Measurements from ENCODE around the gene PLA2G2A.
"Not testable (repeated sequence)": the region's sequence is repeated elsewhere in the genome, so short reads cannot be mapped to it uniquely, and the experiment has no call there.

PLA2G2A gene

DNA sequence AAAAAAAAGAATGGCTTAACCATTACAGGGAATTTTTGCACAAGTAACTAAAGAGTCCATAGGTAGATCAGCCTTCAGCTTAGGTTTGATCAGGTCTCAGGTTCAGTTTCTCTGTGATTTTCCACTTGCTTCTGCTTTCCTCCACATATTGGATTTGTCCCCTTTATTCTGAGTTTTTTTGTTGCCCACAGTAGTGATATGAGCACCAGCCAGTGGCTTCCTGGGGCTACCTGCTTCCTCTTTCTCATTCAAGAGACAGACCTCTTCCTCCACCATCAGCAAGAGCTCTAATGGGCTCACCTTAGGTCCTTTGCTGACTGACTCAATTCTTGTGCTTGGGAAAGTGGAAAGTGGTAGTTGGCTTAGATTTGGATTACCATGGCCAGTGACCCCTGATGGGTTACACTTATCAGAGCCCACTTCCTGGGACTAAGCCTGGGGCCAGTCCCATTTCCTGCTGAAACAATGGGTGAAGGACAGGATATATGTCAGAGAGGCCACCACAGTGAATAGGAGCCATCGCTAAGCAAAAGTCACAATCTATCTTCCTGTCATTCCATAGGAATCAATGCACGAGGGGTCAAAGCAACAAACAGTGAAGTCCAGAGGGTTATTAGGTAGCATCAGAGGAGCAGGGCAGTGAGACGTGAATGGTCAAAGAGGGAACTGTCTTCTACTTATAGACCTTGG, 43.2 kb downstream of the PLA2G2A start:
- Histone ChIP-seq H3K9ac (ENCODE audit: low read length) (no peak overlapping the region), H4K20me1 (ENCODE audit: insufficient read depth, low read length) (no peaks in the 10 kb centered on the region), H3K4me2 (ENCODE audit: low read depth, low read length) (no peak overlapping the region), H3K79me2 (ENCODE audit: low read length) (no peaks in the 10 kb centered on the region), H3F3A (ENCODE audit: insufficient read depth, low read length) (no peaks in the 10 kb centered on the region), H3K9me3 (replicated peaks; ENCODE audit: insufficient read depth, low read length) (no peaks in the 10 kb centered on the region), H3K27me3 (replicated peaks; ENCODE audit: insufficient read depth, low read length) (peaks cover 23% of the 10 kb centered on the region; the same call in 1 of the 2 replicates), H3K36me3 (replicated peaks; ENCODE audit: insufficient read depth, low read length) (no peaks in the 10 kb centered on the region), H3K9me2 (replicated peaks; ENCODE audit: insufficient read depth, low read length) (no peaks in the 10 kb centered on the region), H3K4me3 (ENCODE audit: low read length) (no peak overlapping the region), H3K27ac (ENCODE audit: low read length) (no peak overlapping the region), H3K4me1 (ENCODE audit: low read length) (no peaks in the 10 kb centered on the region), H2AFZ (ENCODE audit: low read length) (no peak overlapping the region)
- DNase-seq: no peak
- TF ChIP-seq, protein P1, sequence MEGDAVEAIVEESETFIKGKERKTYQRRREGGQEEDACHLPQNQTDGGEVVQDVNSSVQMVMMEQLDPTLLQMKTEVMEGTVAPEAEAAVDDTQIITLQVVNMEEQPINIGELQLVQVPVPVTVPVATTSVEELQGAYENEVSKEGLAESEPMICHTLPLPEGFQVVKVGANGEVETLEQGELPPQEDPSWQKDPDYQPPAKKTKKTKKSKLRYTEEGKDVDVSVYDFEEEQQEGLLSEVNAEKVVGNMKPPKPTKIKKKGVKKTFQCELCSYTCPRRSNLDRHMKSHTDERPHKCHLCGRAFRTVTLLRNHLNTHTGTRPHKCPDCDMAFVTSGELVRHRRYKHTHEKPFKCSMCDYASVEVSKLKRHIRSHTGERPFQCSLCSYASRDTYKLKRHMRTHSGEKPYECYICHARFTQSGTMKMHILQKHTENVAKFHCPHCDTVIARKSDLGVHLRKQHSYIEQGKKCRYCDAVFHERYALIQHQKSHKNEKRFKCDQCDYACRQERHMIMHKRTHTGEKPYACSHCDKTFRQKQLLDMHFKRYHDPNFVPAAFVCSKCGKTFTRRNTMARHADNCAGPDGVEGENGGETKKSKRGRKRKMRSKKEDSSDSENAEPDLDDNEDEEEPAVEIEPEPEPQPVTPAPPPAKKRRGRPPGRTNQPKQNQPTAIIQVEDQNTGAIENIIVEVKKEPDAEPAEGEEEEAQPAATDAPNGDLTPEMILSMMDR (IDR thresholded peaks at IDR 0.05; ENCODE audit: low read length): no peak
- TF ChIP-seq EZH2phosphoT487 (IDR thresholded peaks at IDR 0.05; ENCODE audit: low read length) (no peak), EZH2 (optimal IDR thresholded peaks at IDR 0.05; ENCODE audit: low read depth, low read length) (no peak)

DNA sequence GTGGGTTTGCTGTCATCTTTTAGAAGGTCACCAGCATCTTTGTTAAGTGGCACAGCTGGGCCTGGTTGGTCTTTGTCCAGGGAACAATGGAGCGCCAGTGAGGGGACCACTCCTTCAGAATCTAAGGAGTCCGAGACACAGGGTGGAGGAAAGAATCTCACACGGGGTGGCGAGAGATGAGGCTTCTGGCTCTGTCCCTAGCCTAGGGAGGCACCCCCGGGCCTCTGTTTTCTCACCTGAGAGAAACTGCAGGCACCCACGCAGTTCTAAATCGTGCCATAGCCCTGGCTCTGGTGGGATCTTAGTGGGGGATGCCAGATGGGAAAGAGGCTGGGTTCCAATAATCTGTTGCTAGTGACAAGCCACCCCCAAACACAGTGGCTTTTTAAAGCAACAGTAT, 45.1 kb downstream of the PLA2G2A start:
- H3K9ac ChIP-seq (ENCODE audit: low read length): no peak overlapping the region
- no peak overlapping the region for H3K4me3 ChIP-seq (ENCODE audit: low read length)
- H3K9me3 ChIP-seq (replicated peaks; ENCODE audit: insufficient read depth, low read length): no peaks in the 10 kb centered on the region

DNA sequence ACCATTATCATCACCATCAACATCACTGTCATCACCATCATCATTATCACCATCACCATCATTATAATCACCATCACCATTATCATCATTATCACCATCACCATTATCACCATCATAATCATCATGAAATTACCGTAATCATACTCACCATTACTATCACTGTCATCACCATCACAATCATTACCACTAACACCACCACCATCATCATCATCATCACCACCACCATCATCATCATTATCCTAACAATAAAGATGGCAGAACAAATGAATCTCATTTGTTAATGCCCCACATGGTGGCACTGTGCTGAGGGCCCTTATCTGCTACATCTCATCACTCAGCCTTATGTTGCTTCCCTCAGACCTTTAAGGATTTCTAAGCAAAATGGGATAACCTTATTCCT, 46.6 kb downstream of the PLA2G2A start:
- Histone ChIP-seq H3K4me1 (ENCODE audit: low read length) (no peaks in the 10 kb centered on the region), H3K36me3 (replicated peaks; ENCODE audit: insufficient read depth, low read length) (no peaks in the 10 kb centered on the region), H3F3A (ENCODE audit: insufficient read depth, low read length) (no peaks in the 10 kb centered on the region), H2AFZ (ENCODE audit: low read length) (no peak overlapping the region), H3K9me2 (replicated peaks; ENCODE audit: insufficient read depth, low read length) (no peaks in the 10 kb centered on the region), H3K9me3 (replicated peaks; ENCODE audit: insufficient read depth, low read length) (no peaks in the 10 kb centered on the region), H3K27me3 (replicated peaks; ENCODE audit: insufficient read depth, low read length) (peaks cover 27% of the 10 kb centered on the region), H3K79me2 (ENCODE audit: low read length) (no peaks in the 10 kb centered on the region), H4K20me1 (ENCODE audit: insufficient read depth, low read length) (no peaks in the 10 kb centered on the region), H3K9ac (ENCODE audit: low read length) (no peak overlapping the region), H3K27ac (ENCODE audit: low read length) (no peak overlapping the region), H3K4me3 (ENCODE audit: low read length) (no peak overlapping the region), H3K4me2 (ENCODE audit: low read depth, low read length) (no peak overlapping the region)
- DNase-seq: no peak
- TF ChIP-seq, protein P1 (IDR thresholded peaks at IDR 0.05; ENCODE audit: low read length): no peak
- TF ChIP-seq EZH2 (optimal IDR thresholded peaks at IDR 0.05; ENCODE audit: low read depth, low read length) (no peak), EZH2phosphoT487 (IDR thresholded peaks at IDR 0.05; ENCODE audit: low read length) (no peak)

More for the DNA sequence above, 45.1 kb downstream of the PLA2G2A start:
- no peaks in the 10 kb centered on the region for H4K20me1 ChIP-seq (ENCODE audit: insufficient read depth, low read length)
- TF ChIP-seq EZH2phosphoT487 (IDR thresholded peaks at IDR 0.05; ENCODE audit: low read length): no peak
- no peak for TF ChIP-seq EZH2 (optimal IDR thresholded peaks at IDR 0.05; ENCODE audit: low read depth, low read length)
- TF ChIP-seq, protein P1 (IDR thresholded peaks at IDR 0.05; ENCODE audit: low read length): no peak
- no peaks in the 10 kb centered on the region for H3F3A ChIP-seq (ENCODE audit: insufficient read depth, low read length)
- H3K9me2 ChIP-seq (replicated peaks; ENCODE audit: insufficient read depth, low read length): no peaks in the 10 kb centered on the region
- H3K4me1 ChIP-seq (ENCODE audit: low read length): no peaks in the 10 kb centered on the region
- H2AFZ ChIP-seq (ENCODE audit: low read length): no peak overlapping the region
- H3K4me2 ChIP-seq (ENCODE audit: low read depth, low read length): no peak overlapping the region
- no peaks in the 10 kb centered on the region for H3K79me2 ChIP-seq (ENCODE audit: low read length)
- no peak for DNase-seq
- H3K27me3 ChIP-seq (replicated peaks; ENCODE audit: insufficient read depth, low read length): peaks cover 22% of the 10 kb centered on the region
- no peaks in the 10 kb centered on the region for H3K36me3 ChIP-seq (replicated peaks; ENCODE audit: insufficient read depth, low read length)
- H3K27ac ChIP-seq (ENCODE audit: low read length): no peak overlapping the region

DNA sequence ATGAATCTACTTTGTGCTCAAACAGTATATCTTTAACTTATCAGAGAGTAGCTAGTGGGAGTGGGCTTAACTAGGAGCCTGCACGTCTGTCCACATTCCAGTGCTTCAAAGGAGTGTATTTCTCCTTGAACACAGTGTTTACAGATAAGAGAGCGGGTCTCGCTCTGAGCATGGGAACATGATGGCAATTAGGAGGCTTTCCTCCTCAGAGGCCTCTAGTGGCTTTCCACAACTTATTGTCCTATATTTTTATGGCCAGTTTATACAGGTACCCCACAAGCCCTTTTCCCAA, 52.3 kb downstream of the PLA2G2A start:
- not testable (repeated sequence) for H3K27ac ChIP-seq (ENCODE audit: low read length); H3K4me1 ChIP-seq (ENCODE audit: low read length); H3K4me2 ChIP-seq (ENCODE audit: low read depth, low read length); DNase-seq; H3K79me2 ChIP-seq (ENCODE audit: low read length); H3K9me2 ChIP-seq (replicated peaks; ENCODE audit: insufficient read depth, low read length); H3F3A ChIP-seq (ENCODE audit: insufficient read depth, low read length); H3K9me3 ChIP-seq (replicated peaks; ENCODE audit: insufficient read depth, low read length); H3K4me3 ChIP-seq (ENCODE audit: low read length); H4K20me1 ChIP-seq (ENCODE audit: insufficient read depth, low read length); H3K36me3 ChIP-seq (replicated peaks; ENCODE audit: insufficient read depth, low read length); H2AFZ ChIP-seq (ENCODE audit: low read length); H3K9ac ChIP-seq (ENCODE audit: low read length)
- peaks cover 75% of the 10 kb centered on the region for H3K27me3 ChIP-seq (replicated peaks; ENCODE audit: insufficient read depth, low read length)
